IMR-90 (cell line): ENCODE data around the gene FIBIN.

Experiments used
- CTCF ChIP-seq: conservative IDR thresholded peaks from 2 replicates; pipeline ENCODE4 v1.5.1; 2012; ENCODE audit warnings: mild to moderate bottlenecking, low read depth, low read length, improper control_type of control experiment
- ELK1 ChIP-seq: fragments of 150-350 bp; IDR thresholded peaks from 2 replicates; pipeline ENCODE4 v1.6.1; 2016; ENCODE audit warnings: low read depth, mild to moderate bottlenecking, low read length, moderate library complexity, borderline replicate concordance
- MAFK ChIP-seq: IDR thresholded peaks from 2 replicates; pipeline ENCODE4 v1.6.1; 2012; ENCODE audit warnings: low read depth, low read length, improper control_type of control experiment
- MXI1 ChIP-seq: IDR thresholded peaks from 2 replicates; pipeline ENCODE4 v1.6.1; 2012; ENCODE audit warnings: low read depth, mild to moderate bottlenecking, low read length, moderate library complexity, borderline replicate concordance
- NFE2L2 ChIP-seq: fragments of 150-350 bp; IDR thresholded peaks from 2 replicates; pipeline ENCODE4 v1.6.1; 2016; ENCODE audit warnings: low read depth, mild to moderate bottlenecking, low read length
- POLR2A ChIP-seq: IDR thresholded peaks from 2 replicates; pipeline ENCODE4 v1.6.1; 2012; ENCODE audit warnings: mild to moderate bottlenecking, low read depth, low read length
- RAD21 ChIP-seq: IDR thresholded peaks from 2 replicates; pipeline ENCODE4 v1.6.1; 2012; ENCODE audit warnings: low read length, improper control_type of control experiment

- TF ChIP-seq ELK1 (no peak), CTCF (no peak), POLR2A (no peak), MXI1 (no peak), MAFK (no peak), NFE2L2 (no peak), RAD21 (no peak)
Observed at GRCh38 chr11:26985470-26985869, 8.4 kb upstream of the FIBIN start.
